ENCODE data around the gene GTF3C4.
A peak's percentile ranks its signal among the peaks of the same experiment; 100 is the strongest.

Gene GTF3C4

GRCh38 chr9:132728071-132728470, 57.8 kb downstream of the GTF3C4 start:
- no peak overlapping the region for H3K4me3 ChIP-seq (replicated peaks in 1 of 2; ENCODE audit: low read depth in 2 of 2, low read length in 2 of 2)
- DNase-seq (ENCODE audit: low read depth in 2 of 2): no peak
- TF ChIP-seq, protein P1, sequence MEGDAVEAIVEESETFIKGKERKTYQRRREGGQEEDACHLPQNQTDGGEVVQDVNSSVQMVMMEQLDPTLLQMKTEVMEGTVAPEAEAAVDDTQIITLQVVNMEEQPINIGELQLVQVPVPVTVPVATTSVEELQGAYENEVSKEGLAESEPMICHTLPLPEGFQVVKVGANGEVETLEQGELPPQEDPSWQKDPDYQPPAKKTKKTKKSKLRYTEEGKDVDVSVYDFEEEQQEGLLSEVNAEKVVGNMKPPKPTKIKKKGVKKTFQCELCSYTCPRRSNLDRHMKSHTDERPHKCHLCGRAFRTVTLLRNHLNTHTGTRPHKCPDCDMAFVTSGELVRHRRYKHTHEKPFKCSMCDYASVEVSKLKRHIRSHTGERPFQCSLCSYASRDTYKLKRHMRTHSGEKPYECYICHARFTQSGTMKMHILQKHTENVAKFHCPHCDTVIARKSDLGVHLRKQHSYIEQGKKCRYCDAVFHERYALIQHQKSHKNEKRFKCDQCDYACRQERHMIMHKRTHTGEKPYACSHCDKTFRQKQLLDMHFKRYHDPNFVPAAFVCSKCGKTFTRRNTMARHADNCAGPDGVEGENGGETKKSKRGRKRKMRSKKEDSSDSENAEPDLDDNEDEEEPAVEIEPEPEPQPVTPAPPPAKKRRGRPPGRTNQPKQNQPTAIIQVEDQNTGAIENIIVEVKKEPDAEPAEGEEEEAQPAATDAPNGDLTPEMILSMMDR (IDR thresholded peaks at IDR 0.05; ENCODE audit: low read depth, low read length): no peak

DNA sequence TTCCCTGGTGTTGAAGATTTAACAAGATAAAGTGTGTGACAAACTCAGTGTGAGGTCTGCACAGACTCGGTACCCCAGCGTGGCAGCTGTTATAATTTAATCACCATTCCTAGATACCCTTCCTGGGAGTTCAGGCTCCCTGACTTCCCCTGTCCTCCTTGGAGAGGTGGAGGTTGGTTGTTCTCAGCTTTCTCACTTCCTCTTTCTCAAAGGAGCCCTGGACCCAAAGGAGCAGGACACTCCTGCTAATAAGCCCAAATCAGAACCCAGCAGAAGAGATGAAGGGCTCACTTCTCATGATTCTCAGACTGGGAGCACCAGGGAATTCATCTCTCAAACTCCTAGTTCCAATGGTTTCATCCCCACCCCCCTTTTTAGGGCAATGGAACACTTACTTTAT, 58.2 kb downstream of the GTF3C4 start:
- TF ChIP-seq, protein P1 (IDR thresholded peaks at IDR 0.05; ENCODE audit: low read depth, low read length): no peak
- no peak overlapping the region for H3K4me3 ChIP-seq (replicated peaks in 1 of 2; ENCODE audit: low read depth in 2 of 2, low read length in 2 of 2)
- DNase-seq (ENCODE audit: low read depth in 2 of 2): no peak

DNA sequence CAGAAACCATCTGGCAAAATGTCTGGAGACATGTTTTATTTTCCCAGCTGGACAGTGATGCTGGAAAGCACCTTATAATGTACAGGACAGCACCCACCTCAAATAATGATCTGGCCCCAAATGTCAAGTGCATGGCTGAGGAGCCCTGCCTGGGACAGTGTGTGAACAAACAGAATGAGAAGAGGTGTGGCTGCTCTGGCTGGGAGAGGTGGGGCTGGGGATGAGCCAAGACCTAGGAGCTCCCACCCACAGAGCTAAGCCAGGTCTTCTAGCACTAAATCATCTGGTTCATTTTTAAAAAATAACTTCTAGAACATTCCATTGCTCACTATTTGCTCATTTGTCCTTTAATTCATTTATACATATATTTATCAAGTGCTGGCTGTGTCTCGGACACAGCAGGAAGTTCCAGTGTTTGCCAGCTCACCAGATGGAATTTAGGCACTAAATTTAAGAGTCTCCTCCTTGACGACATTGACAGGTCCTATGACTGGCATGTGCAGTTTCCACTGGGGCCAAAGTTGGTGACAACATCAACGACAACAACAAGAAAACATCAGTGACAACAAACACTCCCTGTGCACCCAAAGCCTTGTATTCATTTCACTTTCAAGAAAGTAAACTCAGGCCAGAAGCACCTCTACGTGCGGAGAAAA, 59.1 kb downstream of the GTF3C4 start:
- TF ChIP-seq, protein P1 (IDR thresholded peaks at IDR 0.05; ENCODE audit: low read depth, low read length): no peak
- H3K4me3 ChIP-seq (replicated peaks in 1 of 2; ENCODE audit: low read depth in 2 of 2, low read length in 2 of 2): no peak overlapping the region
- DNase-seq (ENCODE audit: low read depth in 2 of 2): no peak

GRCh38 chr9:132730054-132731033, 60.1 kb downstream of the GTF3C4 start:
- no peak overlapping the region for H3K4me3 ChIP-seq (replicated peaks in 1 of 2; ENCODE audit: low read depth in 2 of 2, low read length in 2 of 2)
- TF ChIP-seq, protein P1 (IDR thresholded peaks at IDR 0.05; ENCODE audit: low read depth, low read length): no peak
- DNase-seq (ENCODE audit: low read depth in 2 of 2): peak in 1 of 2 donors; percentile 3

- TF ChIP-seq, protein P1 (IDR thresholded peaks at IDR 0.05; ENCODE audit: low read depth, low read length): no peak
- no peak overlapping the region for H3K4me3 ChIP-seq (replicated peaks in 1 of 2; ENCODE audit: low read depth in 2 of 2, low read length in 2 of 2)
- DNase-seq (ENCODE audit: low read depth in 2 of 2): no peak
These were observed 61.0 kb downstream of the GTF3C4 start for GRCh38 chr9:132731230-132731629.

GRCh38 chr9:132732326-132733259, 62.3 kb downstream of the GTF3C4 start:
- TF ChIP-seq, protein P1 (IDR thresholded peaks at IDR 0.05; ENCODE audit: low read depth, low read length): no peak
- DNase-seq (ENCODE audit: low read depth in 2 of 2): no peak
- H3K4me3 ChIP-seq (replicated peaks in 1 of 2; ENCODE audit: low read depth in 2 of 2, low read length in 2 of 2): no peak overlapping the region
